Measurements from ENCODE around the gene ANKRD9.

GRCh38 chr14:102507081-102507856 lies 2.3 kb downstream of the ANKRD9 start:
- TF ChIP-seq CTCF (IDR thresholded peaks at IDR 0.05), result no peak
- TF ChIP-seq POLR2A (IDR thresholded peaks at IDR 0.05), result no peak

Data from uterus (tissue), 2 donors.